ENCODE results near the gene DDX27.

GRCh38 chr20:49248301-49248700 is 29.1 kb downstream of the DDX27 start:
- no peak for TF ChIP-seq POLR2A (IDR thresholded peaks at IDR 0.05)
- TF ChIP-seq CTCF (IDR thresholded peaks at IDR 0.05): no peak
- TF ChIP-seq EP300 (IDR thresholded peaks at IDR 0.05): no peak

Data from ovary (tissue), 3 donors.